Hematopoietic multipotent progenitor cell treated with erythropoietin and hydrocortisone succinate and interleukin-3 and kit ligand, for 15 days (in vitro differentiated cells): Measurements from ENCODE around the gene SLC29A1.

Source experiments
- DNase-seq: peaks from one replicate; pipeline ENCODE4 v3.0.0-alpha.2; 2015; ENCODE audit warnings: low spot score

Gene SLC29A1

GRCh38 chr6:44268095-44268628, 44.8 kb downstream of the SLC29A1 start:
- peak; percentile 67 for DNase-seq

GRCh38 chr6:44269178-44269920, 46.0 kb downstream of the SLC29A1 start:
- DNase-seq = no peak

GRCh38 chr6:44269921-44270525, 46.6 kb downstream of the SLC29A1 start, which contains the start of gene TMEM151B:
Gene TMEM151B (plus strand): TSS chr6:44270450. CDS start chr6:44270743, 293 bp downstream.
- DNase-seq = no peak

- DNase-seq = no peak
Measured at GRCh38 chr6:44270526-44271405, 47.4 kb downstream of the SLC29A1 start.

- no peak for DNase-seq
Measured at GRCh38 chr6:44271406-44271723, 48.0 kb downstream of the SLC29A1 start.

- no peak for DNase-seq
Measured at GRCh38 chr6:44271914-44272313, 48.5 kb downstream of the SLC29A1 start.

GRCh38 chr6:44272529-44272928, 49.1 kb downstream of the SLC29A1 start:
- DNase-seq = no peak

GRCh38 chr6:44272999-44273566, 49.7 kb downstream of the SLC29A1 start:
- DNase-seq = no peak

- no peak for DNase-seq
Measured at GRCh38 chr6:44273617-44274016, 50.2 kb downstream of the SLC29A1 start.

GRCh38 chr6:44275271-44275748, 51.9 kb downstream of the SLC29A1 start:
- DNase-seq = no peak

- DNase-seq = no peak
Measured at GRCh38 chr6:44275749-44276648, 52.6 kb downstream of the SLC29A1 start.

GRCh38 chr6:44276667-44277640, 53.6 kb downstream of the SLC29A1 start:
- DNase-seq = no peak

- DNase-seq = no peak
Measured at GRCh38 chr6:44277763-44278162, 54.4 kb downstream of the SLC29A1 start.

- no peak for DNase-seq
Measured at GRCh38 chr6:44278315-44278714, 54.9 kb downstream of the SLC29A1 start.

- no peak for DNase-seq
Measured at GRCh38 chr6:44278774-44279697, 55.6 kb downstream of the SLC29A1 start.
